WERI-Rb-1 (cell line): ENCODE data around the gene RXFP4.

Source experiments
- DNase-seq: peaks from one replicate; pipeline ENCODE4 v3.0.0-alpha.2; 2020
- H3K27ac ChIP-seq: fragments of 250-450 bp; sonication (Bioruptor Pico); 2 replicates; pipeline ENCODE4 v1.5.1; 2020; ENCODE audit warnings: mild to moderate bottlenecking, moderate library complexity
- H3K27me3 ChIP-seq: fragments of 250-450 bp; sonication (Bioruptor Pico); 2 replicates; pipeline ENCODE4 v1.5.1; 2021; ENCODE audit warnings: mild to moderate bottlenecking, low read depth, moderate library complexity; ENCODE audit not compliant: insufficient read depth, severe bottlenecking
- H3K36me3 ChIP-seq: fragments of 250-450 bp; sonication (Bioruptor Pico); 2 replicates; pipeline ENCODE4 v1.5.1; 2020; ENCODE audit warnings: mild to moderate bottlenecking, moderate library complexity
- H3K4me3 ChIP-seq: 2 replicates; pipeline ENCODE4 v1.5.1; 2011; ENCODE audit warnings: low read depth, mild to moderate bottlenecking, control low read depth, low read length
- H3K9me3 ChIP-seq: fragments of 250-450 bp; sonication (Bioruptor Pico); 2 replicates; pipeline ENCODE4 v1.5.1; 2021; ENCODE audit warnings: mild to moderate bottlenecking, moderate library complexity; ENCODE audit not compliant: severe bottlenecking
- TF ChIP-seq, protein P1 (sequence below): IDR thresholded peaks from 2 replicates; pipeline ENCODE4 v1.5.1; 2011; ENCODE audit warnings: low read depth, mild to moderate bottlenecking, control low read depth, inconsistent platforms, low read length

RXFP4 gene

DNA sequence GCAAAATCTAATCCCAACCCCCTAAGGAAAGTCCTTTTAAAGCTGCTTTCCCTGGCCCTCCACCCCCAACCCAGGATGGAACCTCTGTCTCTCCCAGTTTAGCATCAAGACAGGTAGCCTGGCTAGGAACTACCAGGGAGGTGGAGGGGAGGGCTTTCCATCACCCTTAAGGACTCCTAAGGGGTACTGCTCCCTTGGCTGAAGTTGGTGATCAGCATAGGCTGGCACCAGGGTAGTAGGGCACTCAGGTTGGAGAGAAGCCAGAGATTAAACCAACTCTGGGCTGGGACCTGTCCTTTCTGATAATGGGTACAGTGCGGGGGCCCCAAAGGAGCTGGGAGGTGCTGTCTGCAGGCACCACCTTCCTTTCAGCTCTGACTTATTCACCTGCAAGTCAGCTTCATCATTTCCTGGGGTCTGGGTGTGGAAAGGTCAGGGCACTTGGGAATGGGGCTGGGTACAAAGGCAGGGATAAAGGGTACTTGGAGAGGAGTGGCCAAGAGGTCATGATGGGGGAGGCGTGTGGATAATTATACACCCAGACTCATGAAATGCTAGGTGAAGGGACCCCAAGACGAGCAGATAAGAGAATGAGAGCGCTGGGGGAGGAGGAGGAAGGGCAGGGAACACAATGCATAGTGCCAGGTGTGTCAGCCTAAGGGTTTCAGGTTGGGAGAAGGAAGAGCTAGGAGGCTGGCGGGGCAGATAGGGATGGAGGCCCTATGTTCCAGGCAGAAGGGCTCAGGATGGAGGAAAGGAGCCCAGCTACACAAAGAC is 35.7 kb downstream of the RXFP4 start:
- Histone ChIP-seq H3K27me3 (no peaks in the 10 kb centered on the region), H3K4me3 (peak overlapping the region; percentile 86), H3K27ac (peak overlapping the region; percentile 97), H3K9me3 (no peaks in the 10 kb centered on the region), H3K36me3 (peaks cover 25% of the 10 kb centered on the region)
- TF ChIP-seq, protein P1, sequence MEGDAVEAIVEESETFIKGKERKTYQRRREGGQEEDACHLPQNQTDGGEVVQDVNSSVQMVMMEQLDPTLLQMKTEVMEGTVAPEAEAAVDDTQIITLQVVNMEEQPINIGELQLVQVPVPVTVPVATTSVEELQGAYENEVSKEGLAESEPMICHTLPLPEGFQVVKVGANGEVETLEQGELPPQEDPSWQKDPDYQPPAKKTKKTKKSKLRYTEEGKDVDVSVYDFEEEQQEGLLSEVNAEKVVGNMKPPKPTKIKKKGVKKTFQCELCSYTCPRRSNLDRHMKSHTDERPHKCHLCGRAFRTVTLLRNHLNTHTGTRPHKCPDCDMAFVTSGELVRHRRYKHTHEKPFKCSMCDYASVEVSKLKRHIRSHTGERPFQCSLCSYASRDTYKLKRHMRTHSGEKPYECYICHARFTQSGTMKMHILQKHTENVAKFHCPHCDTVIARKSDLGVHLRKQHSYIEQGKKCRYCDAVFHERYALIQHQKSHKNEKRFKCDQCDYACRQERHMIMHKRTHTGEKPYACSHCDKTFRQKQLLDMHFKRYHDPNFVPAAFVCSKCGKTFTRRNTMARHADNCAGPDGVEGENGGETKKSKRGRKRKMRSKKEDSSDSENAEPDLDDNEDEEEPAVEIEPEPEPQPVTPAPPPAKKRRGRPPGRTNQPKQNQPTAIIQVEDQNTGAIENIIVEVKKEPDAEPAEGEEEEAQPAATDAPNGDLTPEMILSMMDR = no peak
- no peak for DNase-seq

DNA sequence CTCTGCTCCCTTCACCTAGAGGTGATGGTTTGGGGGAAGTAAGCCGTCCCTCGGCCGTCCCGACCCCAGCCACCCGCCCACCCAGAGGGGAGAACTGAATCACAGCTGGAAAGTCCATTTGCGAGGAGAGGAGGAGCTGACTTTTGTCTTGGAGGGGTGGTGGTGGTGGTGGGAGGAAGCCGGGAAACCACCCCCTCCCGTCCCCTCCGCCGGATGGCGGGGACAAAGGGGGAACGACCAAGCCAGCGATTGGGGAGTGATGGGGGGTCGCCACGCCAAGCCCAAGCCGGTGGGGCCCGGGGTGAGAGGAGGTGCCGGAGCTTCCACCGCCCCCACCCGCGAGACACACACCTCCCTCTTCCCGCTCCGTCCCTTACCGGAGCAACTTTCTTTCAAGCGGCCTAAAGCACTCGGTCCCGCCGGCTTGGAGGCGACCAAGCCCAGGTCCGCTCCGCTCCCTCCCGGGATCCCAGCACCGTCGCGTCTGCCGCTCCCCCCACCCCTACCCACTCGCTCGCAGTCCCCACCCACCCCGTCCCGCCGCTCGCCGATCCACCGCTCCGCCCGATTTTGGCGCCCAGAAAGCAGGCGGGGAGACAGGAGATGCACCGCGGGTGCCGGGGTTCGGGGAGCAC is 36.4 kb downstream of the RXFP4 start:
- peak overlapping the region; percentile 97 for H3K27ac ChIP-seq
- peak overlapping the region; percentile 86 for H3K4me3 ChIP-seq
- H3K9me3 ChIP-seq = no peaks in the 10 kb centered on the region
- DNase-seq = peak; percentile 66
- H3K27me3 ChIP-seq = no peaks in the 10 kb centered on the region
- TF ChIP-seq, protein P1 = no peak
- peaks cover 18% of the 10 kb centered on the region for H3K36me3 ChIP-seq

GRCh38 chr1:155978325-155978972 is 37.0 kb downstream of the RXFP4 start, which contains the start of gene ARHGEF2:
Gene ARHGEF2, minus strand, starts transcription at chr1:155978547. Its CDS starts 120 bp downstream, at chr1:155978427.
- TF ChIP-seq, protein P1 = peak; percentile 75
- Histone ChIP-seq H3K36me3 (peaks cover 12% of the 10 kb centered on the region), H3K27ac (peak within 1 kb of the TSS; percentile 97), H3K4me3 (peak within 1 kb of the TSS; percentile 86), H3K27me3 (no peaks in the 10 kb centered on the region), H3K9me3 (no peaks in the 10 kb centered on the region)
- DNase-seq = peak; percentile 92

DNA sequence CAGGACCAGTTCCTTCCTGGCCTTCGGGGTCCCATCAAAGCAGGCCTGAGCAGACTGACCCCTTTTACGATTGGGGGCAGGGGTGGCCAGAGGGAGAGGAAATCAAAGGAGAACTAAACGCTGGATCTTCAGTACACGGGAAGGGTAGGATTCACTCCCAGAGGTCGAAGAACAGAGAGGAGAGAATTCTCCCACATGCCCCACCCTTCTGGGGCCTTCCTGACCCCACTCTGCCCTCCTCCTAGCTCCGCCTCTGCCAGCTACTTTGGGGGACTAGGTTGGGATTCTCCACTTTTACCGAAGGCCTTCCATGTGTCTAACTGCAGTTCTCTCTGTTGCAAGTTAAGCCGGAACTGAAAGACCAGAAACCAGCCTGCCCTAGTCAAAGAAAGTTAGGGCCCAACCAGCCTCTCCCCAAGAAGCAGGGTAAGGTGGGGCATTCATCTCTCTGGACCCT is 37.6 kb downstream of the RXFP4 start:
- no peaks in the 10 kb centered on the region for H3K27me3 ChIP-seq
- H3K27ac ChIP-seq = peak overlapping the region; percentile 97
- peaks cover 11% of the 10 kb centered on the region for H3K36me3 ChIP-seq
- DNase-seq = no peak
- peak overlapping the region; percentile 86 for H3K4me3 ChIP-seq
- no peaks in the 10 kb centered on the region for H3K9me3 ChIP-seq
- TF ChIP-seq, protein P1 = no peak

GRCh38 chr1:155979597-155980343 is 38.3 kb downstream of the RXFP4 start:
- Histone ChIP-seq H3K27me3 (no peaks in the 10 kb centered on the region), H3K9me3 (no peaks in the 10 kb centered on the region), H3K4me3 (no peak overlapping the region), H3K36me3 (peaks cover 5% of the 10 kb centered on the region), H3K27ac (peak overlapping the region; percentile 97)
- TF ChIP-seq, protein P1 = no peak
- no peak for DNase-seq
